22Rv1 (cell line): ENCODE data around the gene NMBR.

ENCODE experiments used
- H3K27ac ChIP-seq: fragments of 450-650 bp; 2 replicates; pipeline ENCODE4 v1.5.1; 2017
- ZFX ChIP-seq: fragments of 450-650 bp; IDR thresholded peaks from 2 replicates; pipeline ENCODE4 v1.6.1; 2017; ENCODE audit warnings: antibody characterized with exemption, borderline replicate concordance
- TF ChIP-seq, protein P1 (sequence below): fragments of 450-650 bp; IDR thresholded peaks from 2 replicates; pipeline ENCODE4 v1.5.1; 2017; ENCODE audit warnings: mild to moderate bottlenecking

NMBR gene

DNA sequence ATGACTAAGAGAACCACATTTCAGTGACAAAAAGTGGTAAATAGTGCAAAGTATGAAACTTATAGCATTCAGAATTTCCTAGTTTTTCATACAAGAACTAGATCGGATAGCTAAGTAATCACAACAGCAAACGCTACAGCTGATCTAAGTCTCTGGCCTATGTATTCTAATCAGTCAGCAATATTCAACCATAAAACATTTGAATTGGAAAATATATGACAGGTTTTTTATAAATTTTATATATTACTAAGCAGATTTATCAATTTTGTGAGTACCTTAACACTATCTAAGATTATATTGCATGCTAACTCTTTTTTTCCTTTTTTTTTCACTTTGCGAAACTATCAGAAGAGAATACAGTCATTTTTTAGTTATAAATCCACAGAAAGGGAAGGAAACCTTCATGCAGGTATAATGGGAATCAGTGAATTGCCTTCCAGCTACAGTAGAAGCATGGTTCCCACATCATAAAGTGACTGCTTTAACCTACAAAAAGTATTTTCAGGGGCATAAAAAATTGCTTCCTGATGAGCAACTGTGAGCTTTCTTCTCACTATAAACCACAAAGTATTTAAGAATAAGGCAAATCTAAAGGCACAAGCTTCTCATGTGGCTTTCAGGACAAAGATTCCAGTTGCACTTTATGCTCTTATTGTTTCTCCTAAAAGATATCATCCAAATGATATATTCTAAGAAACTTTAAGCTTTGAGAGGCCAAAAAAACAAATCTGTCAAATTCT lies 88.2 kb downstream of the NMBR start:
- H3K27ac ChIP-seq, result no peak overlapping the region
- TF ChIP-seq, protein P1, sequence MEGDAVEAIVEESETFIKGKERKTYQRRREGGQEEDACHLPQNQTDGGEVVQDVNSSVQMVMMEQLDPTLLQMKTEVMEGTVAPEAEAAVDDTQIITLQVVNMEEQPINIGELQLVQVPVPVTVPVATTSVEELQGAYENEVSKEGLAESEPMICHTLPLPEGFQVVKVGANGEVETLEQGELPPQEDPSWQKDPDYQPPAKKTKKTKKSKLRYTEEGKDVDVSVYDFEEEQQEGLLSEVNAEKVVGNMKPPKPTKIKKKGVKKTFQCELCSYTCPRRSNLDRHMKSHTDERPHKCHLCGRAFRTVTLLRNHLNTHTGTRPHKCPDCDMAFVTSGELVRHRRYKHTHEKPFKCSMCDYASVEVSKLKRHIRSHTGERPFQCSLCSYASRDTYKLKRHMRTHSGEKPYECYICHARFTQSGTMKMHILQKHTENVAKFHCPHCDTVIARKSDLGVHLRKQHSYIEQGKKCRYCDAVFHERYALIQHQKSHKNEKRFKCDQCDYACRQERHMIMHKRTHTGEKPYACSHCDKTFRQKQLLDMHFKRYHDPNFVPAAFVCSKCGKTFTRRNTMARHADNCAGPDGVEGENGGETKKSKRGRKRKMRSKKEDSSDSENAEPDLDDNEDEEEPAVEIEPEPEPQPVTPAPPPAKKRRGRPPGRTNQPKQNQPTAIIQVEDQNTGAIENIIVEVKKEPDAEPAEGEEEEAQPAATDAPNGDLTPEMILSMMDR, result no peak
- TF ChIP-seq ZFX, result no peak

DNA sequence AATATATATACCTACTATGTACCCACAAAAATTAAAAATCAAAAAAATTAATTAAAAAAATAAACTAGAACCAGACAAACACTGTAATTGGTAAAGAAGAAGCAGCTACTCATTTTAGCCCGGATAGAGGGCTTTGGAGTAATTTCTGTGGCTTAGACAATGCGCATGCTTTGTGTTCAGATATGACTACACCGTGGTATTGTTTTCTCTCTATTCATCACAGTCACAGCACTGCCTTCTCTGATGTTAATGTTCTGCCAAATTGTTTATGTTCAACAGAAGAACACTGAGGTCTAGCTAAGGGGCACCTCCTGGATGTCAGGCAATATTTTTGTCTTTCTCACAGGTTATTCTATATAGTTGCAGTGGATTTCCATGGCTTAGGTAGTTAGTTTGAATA lies 91.7 kb downstream of the NMBR start:
- no peak overlapping the region for H3K27ac ChIP-seq
- TF ChIP-seq, protein P1, result no peak

GRCh38 chr6:142051404-142051803 lies 95.5 kb downstream of the NMBR start:
- no peak overlapping the region for H3K27ac ChIP-seq
- TF ChIP-seq ZFX, result no peak
- TF ChIP-seq, protein P1, result no peak

- no peak for TF ChIP-seq ZFX
- TF ChIP-seq, protein P1, result no peak
- no peak overlapping the region for H3K27ac ChIP-seq
These were observed 98.3 kb downstream of the NMBR start for GRCh38 chr6:142048593-142048980.

- H3K27ac ChIP-seq, result no peak overlapping the region
- TF ChIP-seq, protein P1, result no peak
These were observed 98.9 kb downstream of the NMBR start for GRCh38 chr6:142047934-142048592.

GRCh38 chr6:142045380-142046278 lies 101.3 kb downstream of the NMBR start:
- no peak overlapping the region for H3K27ac ChIP-seq
- no peak for TF ChIP-seq ZFX
- TF ChIP-seq, protein P1, result no peak; the same call in 1 of the 2 replicates
